SK-N-SH treated with all-trans-retinoic acid at 6 μM for 48 hours (cell line): ENCODE measurements around the gene SLC12A7.
"Not testable (repeated sequence)": the region's sequence is repeated elsewhere in the genome, so short reads cannot be mapped to it uniquely, and the experiment has no call there.

Source experiments
- ATAC-seq: fragments of 200-7000 bp; cut with Tn5 transposase; 3 replicates; pipeline ENCODE4 v1.9.1; 2020; ENCODE audit warnings: mild to moderate bottlenecking, moderate library complexity
- ARNTL ChIP-seq: fragments of 450-650 bp; formaldehyde crosslinking; IDR thresholded peaks from 2 replicates; pipeline ENCODE4 v1.5.0; 2020; ENCODE audit warnings: low read depth, mild to moderate bottlenecking, moderate library complexity, borderline replicate concordance
- BACH2 ChIP-seq: fragments of 250-450 bp; sonication (Bioruptor Pico); IDR thresholded peaks from 2 replicates; pipeline ENCODE4 v1.9.0; 2021; ENCODE audit warnings: mild to moderate bottlenecking, borderline replicate concordance
- CSDC2 ChIP-seq: fragments of 250-450 bp; sonication (Bioruptor Pico); IDR thresholded peaks from 2 replicates; pipeline ENCODE4 v1.5.0; 2020; ENCODE audit warnings: mild to moderate bottlenecking, moderate library complexity
- ESRRG ChIP-seq: fragments of 250-450 bp; sonication (Bioruptor Pico); IDR thresholded peaks from 2 replicates; pipeline ENCODE4 v1.6.1; 2021; ENCODE audit warnings: mild to moderate bottlenecking
- GLIS3 ChIP-seq: fragments of 250-450 bp; sonication (Bioruptor Pico); IDR thresholded peaks from 2 replicates; pipeline ENCODE4 v1.5.0; 2020; ENCODE audit warnings: mild to moderate bottlenecking, moderate library complexity
- ISL1 ChIP-seq: fragments of 250-450 bp; sonication (Bioruptor Pico); IDR thresholded peaks from 2 replicates; pipeline ENCODE4 v2.1.2; 2022; ENCODE audit warnings: mild to moderate bottlenecking, moderate library complexity
- OSR1 ChIP-seq: fragments of 250-450 bp; sonication (Bioruptor Pico); IDR thresholded peaks from 2 replicates; pipeline ENCODE4 v1.8.0; 2022; ENCODE audit warnings: moderate library complexity, mild to moderate bottlenecking, inconsistent platforms
- PPARA ChIP-seq: fragments of 250-450 bp; sonication (Bioruptor Pico); IDR thresholded peaks from 2 replicates; pipeline ENCODE4 v1.5.0; 2020; ENCODE audit warnings: mild to moderate bottlenecking, borderline replicate concordance
- RARB ChIP-seq: fragments of 250-450 bp; sonication (Bioruptor Pico); IDR thresholded peaks from 2 replicates; pipeline ENCODE4 v1.8.0; 2021; ENCODE audit warnings: mild to moderate bottlenecking, moderate library complexity
- SNAI2 ChIP-seq: fragments of 250-450 bp; sonication (Bioruptor Pico); IDR thresholded peaks from 2 replicates; pipeline ENCODE4 v1.5.0; 2020; ENCODE audit warnings: mild to moderate bottlenecking, moderate library complexity
- TCF4 ChIP-seq: fragments of 250-450 bp; sonication (Bioruptor Pico); IDR thresholded peaks from 2 replicates; pipeline ENCODE4 v1.8.0; 2021; ENCODE audit warnings: mild to moderate bottlenecking, moderate library complexity, borderline replicate concordance
- TOX ChIP-seq: fragments of 250-450 bp; sonication (Bioruptor Pico); IDR thresholded peaks from 2 replicates; pipeline ENCODE4 v1.8.0; 2021; ENCODE audit warnings: mild to moderate bottlenecking, moderate library complexity, borderline replicate concordance
- ZC3H10 ChIP-seq: fragments of 250-450 bp; sonication (Bioruptor Pico); IDR thresholded peaks from 2 replicates; pipeline ENCODE4 v1.5.1; 2021; ENCODE audit warnings: mild to moderate bottlenecking, moderate library complexity
- ZFP30 ChIP-seq: fragments of 450-650 bp; formaldehyde crosslinking; IDR thresholded peaks from 2 replicates; pipeline ENCODE4 v1.5.0; 2022; ENCODE audit warnings: mild to moderate bottlenecking, moderate library complexity
- ZNF565 ChIP-seq: fragments of 450-650 bp; formaldehyde crosslinking; conservative IDR thresholded peaks from 2 replicates; pipeline ENCODE4 v1.5.0; 2020; ENCODE audit warnings: low read depth, mild to moderate bottlenecking, moderate library complexity
- ZNF70 ChIP-seq: fragments of 450-650 bp; formaldehyde crosslinking; IDR thresholded peaks from 2 replicates; pipeline ENCODE4 v1.5.0; 2020; ENCODE audit warnings: mild to moderate bottlenecking, moderate library complexity
- ZNF8 ChIP-seq: fragments of 450-650 bp; formaldehyde crosslinking; IDR thresholded peaks from 2 replicates; pipeline ENCODE4 v1.5.0; 2020; ENCODE audit warnings: mild to moderate bottlenecking, moderate library complexity
- TF ChIP-seq, protein P1 (sequence below): fragments of 250-450 bp; sonication (Bioruptor Pico); IDR thresholded peaks from 2 replicates; pipeline ENCODE4 v1.8.0; 2021; ENCODE audit warnings: low read depth, mild to moderate bottlenecking, moderate library complexity, borderline replicate concordance
- TF ChIP-seq, protein P2 (sequence below): fragments of 250-450 bp; sonication (Bioruptor Pico); IDR thresholded peaks from 2 replicates; pipeline ENCODE4 v1.5.1; 2021; ENCODE audit warnings: mild to moderate bottlenecking, moderate library complexity
- TF ChIP-seq, protein P3 (sequence below): fragments of 250-450 bp; sonication (Bioruptor Pico); IDR thresholded peaks from 2 replicates; pipeline ENCODE4 v1.5.0; 2020; ENCODE audit warnings: mild to moderate bottlenecking, moderate library complexity
- TF ChIP-seq, protein P4 (sequence below): fragments of 250-450 bp; sonication (Bioruptor Pico); IDR thresholded peaks from 2 replicates; pipeline ENCODE4 v1.8.0; 2020; ENCODE audit warnings: mild to moderate bottlenecking, moderate library complexity, borderline replicate concordance

The SLC12A7 gene

DNA sequence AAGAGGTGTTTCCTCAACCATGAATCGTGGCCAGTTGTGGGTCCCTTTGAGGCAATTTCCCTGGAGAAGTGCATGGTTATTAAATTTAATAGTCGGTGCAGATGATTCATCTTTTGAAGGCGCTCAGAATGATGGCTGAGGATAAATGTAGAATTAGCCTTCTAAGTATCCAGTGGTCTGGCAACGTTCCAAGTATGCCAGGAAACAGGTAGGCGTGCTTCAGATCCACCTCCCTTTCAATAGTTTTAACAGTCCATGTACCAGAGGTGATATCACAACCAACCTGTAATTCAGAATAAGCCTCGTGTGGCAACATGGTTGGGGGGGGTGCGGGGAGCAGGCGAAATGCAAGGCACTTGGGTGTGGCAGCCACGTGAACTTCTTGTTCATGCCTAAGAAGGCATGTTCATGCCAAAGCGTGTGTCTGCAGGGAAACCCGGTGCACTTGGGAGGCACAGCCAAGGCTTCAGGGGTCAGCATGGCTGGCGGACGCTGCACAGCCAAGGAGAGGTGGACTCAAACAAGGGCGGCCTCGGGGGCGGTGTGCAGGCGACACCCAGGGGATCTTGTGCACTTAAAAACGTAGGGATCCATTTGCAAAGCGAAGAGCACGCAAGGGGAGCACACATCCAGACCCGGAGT, 108.4 kb downstream of the SLC12A7 start:
- no peak for ATAC-seq
- no peak for TF ChIP-seq ZFP30
- TF ChIP-seq, protein P1, sequence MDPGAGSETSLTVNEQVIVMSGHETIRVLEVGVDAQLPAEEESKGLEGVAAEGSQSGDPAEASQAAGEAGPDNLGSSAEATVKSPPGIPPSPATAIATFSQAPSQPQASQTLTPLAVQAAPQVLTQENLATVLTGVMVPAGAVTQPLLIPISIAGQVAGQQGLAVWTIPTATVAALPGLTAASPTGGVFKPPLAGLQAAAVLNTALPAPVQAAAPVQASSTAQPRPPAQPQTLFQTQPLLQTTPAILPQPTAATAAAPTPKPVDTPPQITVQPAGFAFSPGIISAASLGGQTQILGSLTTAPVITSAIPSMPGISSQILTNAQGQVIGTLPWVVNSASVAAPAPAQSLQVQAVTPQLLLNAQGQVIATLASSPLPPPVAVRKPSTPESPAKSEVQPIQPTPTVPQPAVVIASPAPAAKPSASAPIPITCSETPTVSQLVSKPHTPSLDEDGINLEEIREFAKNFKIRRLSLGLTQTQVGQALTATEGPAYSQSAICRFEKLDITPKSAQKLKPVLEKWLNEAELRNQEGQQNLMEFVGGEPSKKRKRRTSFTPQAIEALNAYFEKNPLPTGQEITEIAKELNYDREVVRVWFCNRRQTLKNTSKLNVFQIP (CRISPR knock-in tag) = no peak
- TF ChIP-seq ZNF565 = no peak

DNA sequence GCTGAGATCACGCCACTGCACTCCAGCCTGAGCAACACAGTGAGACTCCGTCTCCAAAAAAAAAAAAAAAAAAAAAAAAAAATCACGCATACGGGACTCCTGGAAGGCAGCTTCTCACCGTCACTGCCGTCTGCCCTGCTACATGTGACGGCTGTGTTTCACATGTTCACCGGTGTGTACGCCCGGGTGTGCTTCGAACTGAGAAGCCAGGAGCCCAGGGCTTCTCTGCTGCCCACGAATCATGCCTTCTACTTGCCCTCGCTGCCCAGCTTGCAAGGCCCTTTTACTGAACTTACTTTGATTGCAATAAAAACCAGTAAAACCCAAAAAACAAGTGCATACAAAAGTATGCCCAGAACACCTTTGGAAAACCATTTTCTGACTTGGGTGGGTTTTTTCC, 109.0 kb downstream of the SLC12A7 start:
- TF ChIP-seq ISL1 = no peak
- no peak for TF ChIP-seq CSDC2 (CRISPR knock-in tag)
- no peak for TF ChIP-seq ZC3H10 (CRISPR knock-in tag)
- no peak for TF ChIP-seq BACH2 (CRISPR knock-in tag)
- ATAC-seq = no peak

DNA sequence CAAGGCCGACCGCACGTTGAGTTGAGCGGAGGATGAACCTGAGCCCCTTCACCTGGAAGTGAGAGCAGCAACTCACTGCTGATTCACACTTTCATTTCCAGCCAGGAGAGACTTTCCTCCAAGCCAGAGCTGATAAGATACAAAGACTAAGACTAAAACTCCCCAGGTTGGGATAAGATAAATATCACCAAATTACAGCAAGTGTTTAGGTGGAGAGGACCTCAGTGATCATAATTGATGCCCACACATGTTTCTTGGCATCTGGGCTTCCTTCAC, 109.7 kb downstream of the SLC12A7 start:
- TF ChIP-seq, protein P2, sequence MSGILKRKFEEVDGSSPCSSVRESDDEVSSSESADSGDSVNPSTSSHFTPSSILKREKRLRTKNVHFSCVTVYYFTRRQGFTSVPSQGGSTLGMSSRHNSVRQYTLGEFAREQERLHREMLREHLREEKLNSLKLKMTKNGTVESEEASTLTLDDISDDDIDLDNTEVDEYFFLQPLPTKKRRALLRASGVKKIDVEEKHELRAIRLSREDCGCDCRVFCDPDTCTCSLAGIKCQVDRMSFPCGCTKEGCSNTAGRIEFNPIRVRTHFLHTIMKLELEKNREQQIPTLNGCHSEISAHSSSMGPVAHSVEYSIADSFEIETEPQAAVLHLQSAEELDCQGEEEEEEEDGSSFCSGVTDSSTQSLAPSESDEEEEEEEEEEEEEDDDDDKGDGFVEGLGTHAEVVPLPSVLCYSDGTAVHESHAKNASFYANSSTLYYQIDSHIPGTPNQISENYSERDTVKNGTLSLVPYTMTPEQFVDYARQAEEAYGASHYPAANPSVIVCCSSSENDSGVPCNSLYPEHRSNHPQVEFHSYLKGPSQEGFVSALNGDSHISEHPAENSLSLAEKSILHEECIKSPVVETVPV = no peak
- TF ChIP-seq RARB (CRISPR knock-in tag) = no peak
- TF ChIP-seq CSDC2 (CRISPR knock-in tag) = no peak
- no peak for TF ChIP-seq GLIS3 (CRISPR knock-in tag)
- ATAC-seq = no peak

DNA sequence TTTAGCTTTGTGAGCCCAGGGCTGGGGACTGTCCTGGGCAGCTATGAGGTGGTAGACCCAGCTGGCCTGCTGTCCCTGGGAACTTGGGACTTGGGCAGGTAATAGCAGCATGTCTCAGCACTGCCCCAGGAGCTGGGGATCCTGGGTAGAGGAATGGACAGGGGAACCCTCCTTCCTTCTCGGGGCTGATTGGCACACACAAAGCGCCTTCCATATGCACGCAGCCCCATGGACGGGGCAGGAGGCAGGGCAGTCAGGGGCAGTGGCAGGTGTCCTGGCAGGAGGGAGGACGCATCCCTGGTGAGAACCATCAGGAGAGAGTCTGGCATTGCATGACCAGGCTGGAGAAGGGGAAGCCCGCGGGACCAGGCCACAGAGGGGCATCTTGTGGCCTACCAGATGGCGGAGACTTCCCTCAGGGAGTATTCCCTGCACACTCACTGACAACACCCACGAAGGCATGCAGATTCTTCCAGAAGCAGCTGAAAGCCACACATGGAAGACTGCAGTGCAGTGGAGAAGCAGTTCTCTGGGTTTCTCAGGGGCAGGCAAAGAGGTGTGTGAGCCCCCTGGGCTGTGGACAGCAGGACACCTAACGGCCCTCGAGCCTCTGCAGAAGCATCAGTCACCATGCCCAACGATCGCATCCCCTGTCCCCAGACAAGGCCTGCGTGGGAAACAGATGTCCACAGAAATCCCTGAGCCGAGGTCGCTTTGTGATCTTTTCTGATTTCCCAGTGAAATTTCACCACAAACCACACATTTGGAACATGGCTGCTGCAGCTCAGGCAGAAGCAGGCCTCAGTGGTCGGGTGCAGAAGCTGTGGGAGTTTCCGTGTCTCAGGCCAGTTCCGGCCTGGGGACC, 110.2 kb downstream of the SLC12A7 start:
- TF ChIP-seq, protein P3, sequence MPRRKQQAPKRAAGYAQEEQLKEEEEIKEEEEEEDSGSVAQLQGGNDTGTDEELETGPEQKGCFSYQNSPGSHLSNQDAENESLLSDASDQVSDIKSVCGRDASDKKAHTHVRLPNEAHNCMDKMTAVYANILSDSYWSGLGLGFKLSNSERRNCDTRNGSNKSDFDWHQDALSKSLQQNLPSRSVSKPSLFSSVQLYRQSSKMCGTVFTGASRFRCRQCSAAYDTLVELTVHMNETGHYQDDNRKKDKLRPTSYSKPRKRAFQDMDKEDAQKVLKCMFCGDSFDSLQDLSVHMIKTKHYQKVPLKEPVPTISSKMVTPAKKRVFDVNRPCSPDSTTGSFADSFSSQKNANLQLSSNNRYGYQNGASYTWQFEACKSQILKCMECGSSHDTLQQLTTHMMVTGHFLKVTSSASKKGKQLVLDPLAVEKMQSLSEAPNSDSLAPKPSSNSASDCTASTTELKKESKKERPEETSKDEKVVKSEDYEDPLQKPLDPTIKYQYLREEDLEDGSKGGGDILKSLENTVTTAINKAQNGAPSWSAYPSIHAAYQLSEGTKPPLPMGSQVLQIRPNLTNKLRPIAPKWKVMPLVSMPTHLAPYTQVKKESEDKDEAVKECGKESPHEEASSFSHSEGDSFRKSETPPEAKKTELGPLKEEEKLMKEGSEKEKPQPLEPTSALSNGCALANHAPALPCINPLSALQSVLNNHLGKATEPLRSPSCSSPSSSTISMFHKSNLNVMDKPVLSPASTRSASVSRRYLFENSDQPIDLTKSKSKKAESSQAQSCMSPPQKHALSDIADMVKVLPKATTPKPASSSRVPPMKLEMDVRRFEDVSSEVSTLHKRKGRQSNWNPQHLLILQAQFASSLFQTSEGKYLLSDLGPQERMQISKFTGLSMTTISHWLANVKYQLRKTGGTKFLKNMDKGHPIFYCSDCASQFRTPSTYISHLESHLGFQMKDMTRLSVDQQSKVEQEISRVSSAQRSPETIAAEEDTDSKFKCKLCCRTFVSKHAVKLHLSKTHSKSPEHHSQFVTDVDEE = no peak
- TF ChIP-seq ZNF70 (CRISPR knock-in tag) = no peak
- no peak for TF ChIP-seq TOX (CRISPR knock-in tag)
- TF ChIP-seq ZNF565 = no peak
- TF ChIP-seq OSR1 (CRISPR knock-in tag) = no peak
- no peak for TF ChIP-seq ZFP30
- TF ChIP-seq SNAI2 = no peak
- TF ChIP-seq, protein P4, sequence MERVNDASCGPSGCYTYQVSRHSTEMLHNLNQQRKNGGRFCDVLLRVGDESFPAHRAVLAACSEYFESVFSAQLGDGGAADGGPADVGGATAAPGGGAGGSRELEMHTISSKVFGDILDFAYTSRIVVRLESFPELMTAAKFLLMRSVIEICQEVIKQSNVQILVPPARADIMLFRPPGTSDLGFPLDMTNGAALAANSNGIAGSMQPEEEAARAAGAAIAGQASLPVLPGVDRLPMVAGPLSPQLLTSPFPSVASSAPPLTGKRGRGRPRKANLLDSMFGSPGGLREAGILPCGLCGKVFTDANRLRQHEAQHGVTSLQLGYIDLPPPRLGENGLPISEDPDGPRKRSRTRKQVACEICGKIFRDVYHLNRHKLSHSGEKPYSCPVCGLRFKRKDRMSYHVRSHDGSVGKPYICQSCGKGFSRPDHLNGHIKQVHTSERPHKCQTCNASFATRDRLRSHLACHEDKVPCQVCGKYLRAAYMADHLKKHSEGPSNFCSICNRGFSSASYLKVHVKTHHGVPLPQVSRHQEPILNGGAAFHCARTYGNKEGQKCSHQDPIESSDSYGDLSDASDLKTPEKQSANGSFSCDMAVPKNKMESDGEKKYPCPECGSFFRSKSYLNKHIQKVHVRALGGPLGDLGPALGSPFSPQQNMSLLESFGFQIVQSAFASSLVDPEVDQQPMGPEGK (CRISPR knock-in tag) = no peak
- TF ChIP-seq RARB (CRISPR knock-in tag) = no peak
- TF ChIP-seq ZC3H10 (CRISPR knock-in tag) = no peak
- TF ChIP-seq TCF4 (CRISPR knock-in tag) = no peak
- TF ChIP-seq ARNTL (CRISPR knock-in tag) = no peak
- TF ChIP-seq PPARA = no peak
- no peak for TF ChIP-seq BACH2 (CRISPR knock-in tag)
- TF ChIP-seq GLIS3 (CRISPR knock-in tag) = no peak
- no peak for TF ChIP-seq ZNF8
- TF ChIP-seq, protein P1 (CRISPR knock-in tag) = no peak
- TF ChIP-seq CSDC2 (CRISPR knock-in tag) = no peak
- TF ChIP-seq ESRRG (CRISPR knock-in tag) = no peak
- ATAC-seq = no peak

DNA sequence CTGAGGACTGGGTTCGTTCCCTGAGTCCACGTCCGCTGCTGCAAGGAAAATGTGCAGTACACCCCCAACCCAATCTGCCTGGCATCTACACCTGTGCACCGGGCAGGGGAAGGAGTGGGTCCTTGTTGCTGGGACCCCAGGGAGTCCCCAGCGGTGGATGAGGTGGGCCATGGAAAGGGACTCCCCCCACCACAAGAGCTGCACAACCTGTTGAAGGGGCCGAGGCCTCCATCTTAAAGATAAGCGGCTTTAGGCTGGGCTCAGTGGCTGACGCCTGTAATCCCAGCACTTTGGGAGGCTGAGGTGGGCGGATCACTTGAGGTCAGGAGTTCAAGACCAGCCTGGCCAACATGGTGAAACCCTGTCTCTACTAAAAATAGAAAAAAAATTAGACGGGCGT, 111.0 kb downstream of the SLC12A7 start:
- ATAC-seq = not testable (repeated sequence)
